ENCODE data around the gene PCID2. TPM values are rescaled to one million over a fixed set of nuclear protein-coding genes. Genes with fewer than 3 reads are reported as not detected.
A peak's percentile ranks its signal among the peaks of the same experiment; 100 is the strongest.

PCID2 gene
- total and polyA plus RNA-seq, 2 of the 13 experiments (the other 11 are each of a cell fraction or from before 2014, with no cell fraction given) = 65.0 to 111 TPM

GRCh38 chr13:113208421-113209335 lies at the start of gene PCID2 (continued):
- TF ChIP-seq ZNF710 (CRISPR knock-in tag; IDR thresholded peaks at IDR 0.05; ENCODE audit: borderline replicate concordance) (peak; percentile 74; the same call in 1 of the 2 replicates), MBNL3 (CRISPR knock-in tag; conservative IDR thresholded peaks at IDR 0.05) (no peak), ZNF597 (CRISPR knock-in tag; IDR thresholded peaks at IDR 0.05) (no peak), HMG20B (CRISPR knock-in tag; conservative IDR thresholded peaks at IDR 0.05) (peak; percentile 85), PAWR (CRISPR knock-in tag; IDR thresholded peaks at IDR 0.05; ENCODE audit: borderline replicate concordance) (0 out of 2 replicates have a peak, but pooled peaks have one; percentile 17), PBX3 (CRISPR knock-in tag; IDR thresholded peaks at IDR 0.05; ENCODE audit: borderline replicate concordance) (no peak; the same call in 1 of the 2 replicates), ZNF414 (CRISPR knock-in tag; IDR thresholded peaks at IDR 0.05) (peak; percentile 88; the same call in 1 of the 2 replicates), SAP130 (CRISPR knock-in tag; IDR thresholded peaks at IDR 0.05; ENCODE audit: low read depth) (peak; percentile 91), ZNF572 (CRISPR knock-in tag; IDR thresholded peaks at IDR 0.05) (no peak), MEIS2 (CRISPR knock-in tag; IDR thresholded peaks at IDR 0.05) (no peak), PAXIP1 (CRISPR knock-in tag; conservative IDR thresholded peaks at IDR 0.05) (no peak; the same call in 1 of the 2 replicates), AGO1 (IDR thresholded peaks at IDR 0.05; ENCODE audit: low read depth, low read length, poor library complexity, severe bottlenecking) (peak; percentile 78), ZNF296 (CRISPR knock-in tag; conservative IDR thresholded peaks at IDR 0.05) (no peak), YEATS4 (CRISPR knock-in tag; IDR thresholded peaks at IDR 0.05; ENCODE audit: borderline replicate concordance) (peak; percentile 99), GMEB1 (CRISPR knock-in tag; IDR thresholded peaks at IDR 0.05; ENCODE audit: borderline replicate concordance) (peak; percentile 93)

Data from HepG2 (cell line).